COR-L47 (cell line): Measurements from ENCODE around the gene SRGAP1.
A peak's percentile ranks its signal among the peaks of the same experiment; 100 is the strongest.
"Not testable (repeated sequence)": the region's sequence is repeated elsewhere in the genome, so short reads cannot be mapped to it uniquely, and the experiment has no call there.

Source experiments
- DNase-seq: peaks from one replicate; lab custom pipeline; 2025; lab: John Stamatoyannopoulos, UW

SRGAP1 gene

GRCh38 chr12:64170730-64171129 is 326.2 kb downstream of the SRGAP1 start:
- DNase-seq, result no peak

- no peak for DNase-seq
These were observed 327.2 kb downstream of the SRGAP1 start for GRCh38 chr12:64171715-64172114.

GRCh38 chr12:64172143-64172970 is 327.9 kb downstream of the SRGAP1 start:
- no peak for DNase-seq

- no peak for DNase-seq
These were observed 329.0 kb downstream of the SRGAP1 start for GRCh38 chr12:64173456-64173855.

- no peak for DNase-seq
These were observed 330.9 kb downstream of the SRGAP1 start for GRCh38 chr12:64175254-64175945.

- no peak for DNase-seq
These were observed 332.5 kb downstream of the SRGAP1 start for GRCh38 chr12:64177001-64177400.

GRCh38 chr12:64178122-64178521 is 333.6 kb downstream of the SRGAP1 start:
- no peak for DNase-seq

GRCh38 chr12:64180951-64181350 is 336.5 kb downstream of the SRGAP1 start:
- DNase-seq, result no peak

GRCh38 chr12:64181430-64182291 is 337.2 kb downstream of the SRGAP1 start:
- peak; percentile 24 for DNase-seq

GRCh38 chr12:64184216-64184615 is 339.7 kb downstream of the SRGAP1 start:
- DNase-seq, result no peak

- no peak for DNase-seq
These were observed 342.3 kb downstream of the SRGAP1 start for GRCh38 chr12:64186789-64187188.

- DNase-seq, result no peak
These were observed 342.9 kb downstream of the SRGAP1 start for GRCh38 chr12:64187370-64187769.

GRCh38 chr12:64187794-64188193 is 343.3 kb downstream of the SRGAP1 start:
- no peak for DNase-seq

- DNase-seq, result no peak
These were observed 345.0 kb downstream of the SRGAP1 start for GRCh38 chr12:64189530-64189929.

GRCh38 chr12:64190140-64190539 is 345.6 kb downstream of the SRGAP1 start:
- DNase-seq, result no peak

GRCh38 chr12:64192644-64193444 is 348.3 kb downstream of the SRGAP1 start:
- no peak for DNase-seq

GRCh38 chr12:64193931-64194330 is 349.4 kb downstream of the SRGAP1 start:
- no peak for DNase-seq

- no peak for DNase-seq
These were observed 350.0 kb downstream of the SRGAP1 start for GRCh38 chr12:64194333-64195149.

- not testable (repeated sequence) for DNase-seq
These were observed 351.3 kb downstream of the SRGAP1 start for GRCh38 chr12:64195841-64196240.

- DNase-seq, result no peak
These were observed 358.5 kb downstream of the SRGAP1 start for GRCh38 chr12:64203036-64203435.

GRCh38 chr12:64203775-64204174 is 359.3 kb downstream of the SRGAP1 start:
- DNase-seq, result no peak
